HG02588 (cell line): ENCODE measurements around the gene ACSM6.

Experiments used
- ATAC-seq: cut with Tn5 transposase; IDR thresholded peaks from one replicate; pipeline ENCODE4 v1.9.1; 2021; ENCODE audit warnings: mild to moderate bottlenecking, moderate library complexity; ENCODE audit not compliant: unreplicated experiment

Gene ACSM6

DNA sequence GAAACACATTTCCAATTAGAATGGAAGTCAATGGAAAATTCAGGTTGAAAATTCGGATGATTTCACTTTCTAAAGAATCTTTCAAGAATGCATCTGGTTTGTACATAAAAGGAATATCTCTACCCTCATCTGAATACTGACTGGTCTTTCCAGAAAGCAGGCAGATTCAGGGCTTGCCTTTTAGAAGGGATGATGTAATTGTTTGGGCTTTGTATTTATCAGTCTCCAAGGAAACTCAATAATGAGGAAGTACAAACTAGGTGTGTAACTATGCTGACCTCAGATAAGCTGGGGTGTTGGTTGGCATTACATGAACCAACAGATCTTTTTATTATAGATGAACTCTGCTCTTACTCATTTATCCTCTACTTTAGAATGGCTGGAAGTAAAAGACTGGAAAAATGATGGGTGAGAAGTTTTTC is 72.6 kb downstream of the ACSM6 start:
- peak; percentile 89 for ATAC-seq

- no peak for ATAC-seq
These were observed 73.2 kb downstream of the ACSM6 start for GRCh38 chr10:95267251-95267650.

DNA sequence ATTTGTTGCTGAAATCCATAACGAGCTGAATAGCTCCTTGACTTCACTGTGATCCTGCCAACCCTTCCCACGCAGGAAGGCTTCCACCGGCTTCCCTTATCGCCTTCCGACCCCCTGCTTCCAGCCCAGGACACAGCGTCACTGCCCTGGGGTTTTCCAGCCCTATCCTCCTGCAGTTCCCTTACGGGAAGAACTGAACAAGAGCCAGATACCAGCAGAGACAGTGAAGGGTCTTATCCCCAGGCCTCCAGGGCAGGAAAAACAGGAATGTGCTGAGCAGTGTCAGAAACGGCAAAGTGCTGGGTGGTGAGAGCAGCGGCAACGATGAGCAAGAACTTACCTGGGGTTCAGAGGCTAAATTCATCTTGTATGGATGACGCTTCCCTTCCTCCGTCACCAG is 74.4 kb downstream of the ACSM6 start:
- ATAC-seq = no peak

DNA sequence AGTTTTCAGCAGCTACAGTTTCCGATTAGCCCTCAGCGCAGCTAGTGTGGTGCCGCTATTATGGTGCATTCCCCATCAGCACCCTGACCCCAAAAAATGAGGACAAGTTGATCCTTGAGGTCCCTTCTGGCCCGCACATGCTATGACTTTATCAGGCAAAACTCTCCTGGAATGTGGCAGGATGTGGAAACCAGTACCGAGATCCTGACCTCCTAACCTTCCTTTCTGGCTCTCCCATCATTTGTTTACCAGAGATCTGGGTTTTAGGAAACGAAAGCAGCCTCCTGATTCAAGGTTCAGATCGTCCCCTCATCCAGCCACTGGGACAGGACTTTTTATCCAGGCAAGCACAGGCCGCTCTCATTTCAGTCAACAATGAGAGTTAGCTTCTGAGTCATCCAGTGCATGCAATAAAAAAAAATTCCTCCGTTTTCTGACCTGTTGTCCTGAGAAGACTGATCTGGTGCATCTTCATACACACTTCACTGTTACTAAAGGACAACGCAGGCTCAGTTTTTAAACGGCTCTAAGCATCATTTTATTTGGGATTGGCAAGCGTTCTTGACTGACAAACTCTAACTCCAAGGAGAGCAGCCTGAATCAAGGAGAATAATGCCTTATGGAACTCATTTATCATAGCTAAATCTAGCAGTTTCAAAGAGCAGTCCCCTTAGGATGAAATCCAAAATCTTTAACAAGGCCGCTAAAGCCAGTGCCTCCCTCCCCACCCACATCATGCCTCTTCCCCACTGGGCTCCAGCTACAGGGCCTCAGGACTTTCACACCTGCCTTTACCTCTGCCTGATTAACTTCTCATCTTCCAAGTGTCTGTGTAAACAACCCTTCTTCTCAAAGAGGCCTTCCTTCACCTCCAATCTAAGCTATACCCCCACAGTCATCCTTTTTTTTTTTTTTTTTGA is 79.6 kb downstream of the ACSM6 start:
- no peak for ATAC-seq

GRCh38 chr10:95275726-95276366 is 81.8 kb downstream of the ACSM6 start:
- no peak for ATAC-seq

- ATAC-seq = no peak
These were observed 82.5 kb downstream of the ACSM6 start for GRCh38 chr10:95276367-95277200.

DNA sequence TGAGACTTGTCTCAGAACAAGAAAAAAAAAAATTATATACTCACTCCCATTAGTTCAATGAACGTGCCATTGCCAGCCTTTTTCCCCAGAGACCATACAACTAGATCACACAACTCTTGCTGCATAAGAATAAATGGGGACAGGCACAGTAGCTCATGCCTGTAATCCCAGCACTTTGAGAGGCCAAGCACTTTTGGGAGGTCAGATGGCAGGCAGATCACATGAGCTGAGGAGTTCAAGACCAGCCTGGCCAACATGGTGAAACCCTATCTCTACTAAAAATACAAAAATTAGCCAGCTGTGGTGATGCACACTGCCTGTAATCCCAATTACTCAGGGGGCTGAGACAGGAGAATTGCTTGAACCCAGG is 83.1 kb downstream of the ACSM6 start:
- ATAC-seq = no peak

- no peak for ATAC-seq
These were observed 83.6 kb downstream of the ACSM6 start for GRCh38 chr10:95277614-95278013.
